ENCODE data around the gene TRIM7.
"Not testable (repeated sequence)": the region's sequence is repeated elsewhere in the genome, so short reads cannot be mapped to it uniquely, and the experiment has no call there.

The TRIM7 gene

GRCh38 chr5:181146927-181147636 is 57.9 kb downstream of the TRIM7 start, which contains the start of gene OR2V2:
Gene OR2V2, plus strand, starts transcription at chr5:181147586. Its CDS starts 7,357 bp downstream, at chr5:181154943.
- DNase-seq: not testable (repeated sequence)

- DNase-seq: no peak
These were observed 59.9 kb downstream of the TRIM7 start for GRCh38 chr5:181145133-181145532.
